PC-9 (cell line): Measurements from ENCODE around the gene CNNM2. TPM values are rescaled to one million over a fixed set of nuclear protein-coding genes. Genes with fewer than 3 reads are reported as not detected.

Experiments
- BruUV-seq: library from RNA; stranded (reverse); fragments of 400-500 nt; replicated peaks from 2 replicates; lab custom pipeline; 2021; lab: Mats Ljungman, UMichigan
- CTCF ChIA-PET: fragments of 300-600 bp; sonication (Branson Sonifier 250); formaldehyde crosslinking; loops from one replicate; lab custom pipeline; 2022; ENCODE audit warnings: antibody characterized with exemption; lab: Charles Lee
- POLR2A ChIA-PET: fragments of 300-600 bp; sonication (Branson Sonifier 250); formaldehyde crosslinking; loops from one replicate; lab custom pipeline; 2022; ENCODE audit warnings: antibody characterized with exemption; ENCODE audit not compliant: unreplicated experiment; lab: Charles Lee
- DNase-seq, 2 experiments: peaks; one replicate each; pipeline versions ENCODE4 v3.0.0 to v3.0.0-alpha.2; 2015 to 2022; ENCODE audit warnings: mixed read lengths in 1 of 2
- H2AFZ ChIP-seq: fragments of 200-600 bp; sonication (generic); 2 replicates; pipeline ENCODE4 v1.8.1; 2017; ENCODE audit warnings: antibody characterized with exemption
- H3F3A ChIP-seq: fragments of 200-600 bp; sonication (generic); 2 replicates; pipeline ENCODE4 v1.8.1; 2017; ENCODE audit warnings: antibody characterized with exemption, mild to moderate bottlenecking, low read depth; ENCODE audit not compliant: insufficient read depth
- H3K27ac ChIP-seq: fragments of 200-600 bp; sonication (generic); 2 replicates; pipeline ENCODE4 v1.6.1; 2016; ENCODE audit warnings: mixed run types
- H3K27me3 ChIP-seq: fragments of 200-600 bp; sonication (generic); 2 replicates; pipeline ENCODE4 v1.6.1; 2016; ENCODE audit warnings: low read depth, mixed run types; ENCODE audit not compliant: insufficient read depth
- H3K36me3 ChIP-seq: fragments of 200-600 bp; sonication (generic); 2 replicates; pipeline ENCODE4 v1.6.1; 2016; ENCODE audit warnings: low read depth, mixed run types
- H3K4me1 ChIP-seq: fragments of 200-600 bp; sonication (generic); replicated peaks from 2 replicates; pipeline ENCODE4 v1.6.1; 2016; ENCODE audit warnings: mixed run types; ENCODE audit not compliant: insufficient read depth
- H3K4me2 ChIP-seq: fragments of 200-600 bp; sonication (generic); 2 replicates; pipeline ENCODE4 v1.6.1; 2017; ENCODE audit warnings: mixed run types
- H3K4me3 ChIP-seq: fragments of 200-600 bp; sonication (generic); 2 replicates; pipeline ENCODE4 v1.6.1; 2016; ENCODE audit warnings: mixed run types
- H3K79me2 ChIP-seq: fragments of 200-600 bp; sonication (generic); 2 replicates; pipeline ENCODE4 v1.6.1; 2017; ENCODE audit warnings: low read depth, mixed run types
- H3K9me2 ChIP-seq: fragments of 200-600 bp; sonication (generic); 2 replicates; pipeline ENCODE4 v1.8.1; 2017; ENCODE audit warnings: mild to moderate bottlenecking; ENCODE audit not compliant: insufficient read depth
- H3K9me3 ChIP-seq: fragments of 200-600 bp; sonication (generic); 2 replicates; pipeline ENCODE4 v1.8.1; 2016; ENCODE audit warnings: low read depth; ENCODE audit not compliant: insufficient read depth
- H4K20me1 ChIP-seq: fragments of 200-600 bp; sonication (generic); 2 replicates; pipeline ENCODE4 v1.8.1; 2017; ENCODE audit not compliant: insufficient read depth
- EZH2 ChIP-seq: fragments of 200-600 bp; sonication (generic); IDR thresholded peaks from 2 replicates; pipeline ENCODE4 v1.8.0; 2017; ENCODE audit warnings: antibody characterized with exemption, low read depth
- intact Hi-C: fragments of 100-400 bp; cut with micrococcal nuclease; formaldehyde crosslinking; loops from one replicate; pipeline ENCODE4 v1.10.0; 2022; ENCODE audit not compliant: unreplicated experiment
- total RNA-seq: library from RNA; stranded (reverse); gene quantifications from 2 replicates; pipeline ENCODE4 v1.2.3, GENCODE V29; 2021
- TF ChIP-seq, protein P1 (sequence below): fragments of 200-600 bp; sonication (generic); conservative IDR thresholded peaks from 2 replicates; pipeline ENCODE4 v1.6.1; 2017; ENCODE audit warnings: mixed run types, antibody characterized with exemption, mild to moderate bottlenecking, moderate library complexity

The CNNM2 gene
- total RNA-seq, 1 experiment from 2014 or later, result 8.8 TPM

GRCh38 chr10:103054621-103055020 lies 136.5 kb downstream of the CNNM2 start:
- Histone ChIP-seq H3K4me2 (no peak overlapping the region), H3K9me3 (no peaks in the 10 kb centered on the region), H3K4me3 (no peak overlapping the region), H3F3A (no peaks in the 10 kb centered on the region), H3K4me1 (no peaks in the 10 kb centered on the region), H3K9me2 (no peaks in the 10 kb centered on the region), H2AFZ (no peak overlapping the region), H3K27me3 (no peaks in the 10 kb centered on the region), H4K20me1 (no peaks in the 10 kb centered on the region), H3K79me2 (no peaks in the 10 kb centered on the region), H3K36me3 (no peaks in the 10 kb centered on the region), H3K27ac (no peak overlapping the region)
- TF ChIP-seq, protein P1, sequence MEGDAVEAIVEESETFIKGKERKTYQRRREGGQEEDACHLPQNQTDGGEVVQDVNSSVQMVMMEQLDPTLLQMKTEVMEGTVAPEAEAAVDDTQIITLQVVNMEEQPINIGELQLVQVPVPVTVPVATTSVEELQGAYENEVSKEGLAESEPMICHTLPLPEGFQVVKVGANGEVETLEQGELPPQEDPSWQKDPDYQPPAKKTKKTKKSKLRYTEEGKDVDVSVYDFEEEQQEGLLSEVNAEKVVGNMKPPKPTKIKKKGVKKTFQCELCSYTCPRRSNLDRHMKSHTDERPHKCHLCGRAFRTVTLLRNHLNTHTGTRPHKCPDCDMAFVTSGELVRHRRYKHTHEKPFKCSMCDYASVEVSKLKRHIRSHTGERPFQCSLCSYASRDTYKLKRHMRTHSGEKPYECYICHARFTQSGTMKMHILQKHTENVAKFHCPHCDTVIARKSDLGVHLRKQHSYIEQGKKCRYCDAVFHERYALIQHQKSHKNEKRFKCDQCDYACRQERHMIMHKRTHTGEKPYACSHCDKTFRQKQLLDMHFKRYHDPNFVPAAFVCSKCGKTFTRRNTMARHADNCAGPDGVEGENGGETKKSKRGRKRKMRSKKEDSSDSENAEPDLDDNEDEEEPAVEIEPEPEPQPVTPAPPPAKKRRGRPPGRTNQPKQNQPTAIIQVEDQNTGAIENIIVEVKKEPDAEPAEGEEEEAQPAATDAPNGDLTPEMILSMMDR, result no peak
- TF ChIP-seq EZH2, result no peak
- intact Hi-C loops, result no loop called here
- POLR2A ChIA-PET, result no interaction called here
- no TSS peak for BruUV-seq
- no peak for DNase-seq
- CTCF ChIA-PET, result no interaction called here

- POLR2A ChIA-PET, result no interaction called here
- BruUV-seq, result no TSS peak
- Histone ChIP-seq H3K4me2 (no peak overlapping the region), H3K27ac (no peak overlapping the region), H3F3A (no peaks in the 10 kb centered on the region), H3K9me2 (no peaks in the 10 kb centered on the region), H3K4me3 (no peak overlapping the region), H3K4me1 (no peaks in the 10 kb centered on the region), H3K79me2 (no peaks in the 10 kb centered on the region), H3K27me3 (no peaks in the 10 kb centered on the region), H3K9me3 (no peaks in the 10 kb centered on the region), H4K20me1 (no peaks in the 10 kb centered on the region), H3K36me3 (no peaks in the 10 kb centered on the region), H2AFZ (no peak overlapping the region)
- DNase-seq, result no peak
- TF ChIP-seq EZH2, result no peak
- TF ChIP-seq, protein P1, result no peak
- intact Hi-C loops, result no loop called here
- CTCF ChIA-PET, result no interaction called here
These were observed 137.0 kb downstream of the CNNM2 start for GRCh38 chr10:103055105-103055504.

GRCh38 chr10:103058034-103058433 lies 139.9 kb downstream of the CNNM2 start:
- H3K9me3 ChIP-seq, result no peaks in the 10 kb centered on the region
- no peak for DNase-seq
- no peaks in the 10 kb centered on the region for H3K9me2 ChIP-seq
- ChIA-PET POLR2A (no interaction called here), CTCF (no interaction called here)
- no peaks in the 10 kb centered on the region for H3F3A ChIP-seq
- H3K36me3 ChIP-seq, result no peaks in the 10 kb centered on the region
- H3K4me1 ChIP-seq, result no peaks in the 10 kb centered on the region
- intact Hi-C loops, result no loop called here
- no peaks in the 10 kb centered on the region for H3K27me3 ChIP-seq
- H4K20me1 ChIP-seq, result no peaks in the 10 kb centered on the region
- no peak overlapping the region for H2AFZ ChIP-seq
- H3K4me3 ChIP-seq, result no peak overlapping the region
- H3K79me2 ChIP-seq, result no peaks in the 10 kb centered on the region
- H3K4me2 ChIP-seq, result no peak overlapping the region
- H3K27ac ChIP-seq, result no peak overlapping the region
- TF ChIP-seq EZH2, result no peak
- TF ChIP-seq, protein P1, result no peak
- no TSS peak for BruUV-seq
